ENCODE data around the gene USP1.

Gene USP1

GRCh38 chr1:62436466-62437272 lies at the start of gene USP1:
USP1 (plus strand) TSS chr1:62437049; CDS start chr1:62439868, 2,819 bp downstream.
- DNase-seq = peak; percentile 99 to 100

DNA sequence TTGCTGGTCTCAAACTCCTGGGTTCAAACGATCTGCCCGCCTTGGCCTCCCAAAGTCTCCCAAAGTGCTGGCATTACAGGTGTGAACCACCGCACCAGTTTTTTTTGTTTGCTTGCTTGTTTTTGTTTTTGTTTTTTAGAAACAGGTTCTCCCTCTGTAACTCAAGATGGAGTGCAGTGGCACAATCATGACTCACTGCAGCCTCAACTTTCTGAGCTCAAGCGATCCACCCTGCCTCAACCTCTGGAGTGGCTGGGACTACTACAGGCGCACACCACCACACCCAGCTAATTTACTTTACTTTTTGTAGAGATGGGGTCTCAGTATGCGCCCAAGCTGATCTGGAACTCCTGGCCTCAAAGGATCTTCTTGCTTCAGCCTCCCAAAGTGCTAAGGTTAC lies 47.3 kb upstream of the USP1 start:
- no peak for DNase-seq

- DNase-seq = no peak
Measured at GRCh38 chr1:62390071-62390470, 46.8 kb upstream of the USP1 start.

DNA sequence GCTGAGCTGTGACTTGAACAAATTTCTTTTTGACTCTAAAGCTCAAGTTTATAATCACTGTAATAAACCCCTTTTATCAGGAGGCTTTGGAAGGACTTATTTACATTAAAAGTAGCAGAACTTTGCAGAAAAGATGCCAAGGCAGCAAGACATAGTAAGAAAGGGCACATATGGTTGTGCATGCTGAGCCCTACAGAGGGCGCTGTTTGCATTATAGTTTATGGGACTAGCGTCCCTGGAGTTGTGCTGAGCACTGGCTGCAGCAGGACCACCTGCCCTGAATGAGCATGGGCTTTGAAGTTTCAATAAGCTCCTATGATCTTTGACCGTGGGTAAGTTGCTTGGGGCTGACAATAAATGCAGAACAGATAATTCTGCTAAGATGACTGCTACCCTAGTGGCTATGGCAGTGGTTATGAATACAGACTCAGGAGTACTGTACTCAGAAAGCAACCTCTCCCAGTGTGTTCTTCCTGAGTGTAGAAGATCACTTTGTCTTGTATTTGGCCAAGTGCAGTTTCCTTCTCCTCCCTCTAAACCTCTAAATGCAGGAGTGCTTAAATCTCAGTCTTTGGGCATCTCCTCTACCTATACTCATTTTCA lies 45.4 kb upstream of the USP1 start:
- DNase-seq = peak in 1 of 2 experiments; percentile 9

GRCh38 chr1:62392951-62393350 lies 43.9 kb upstream of the USP1 start:
- no peak for DNase-seq

DNA sequence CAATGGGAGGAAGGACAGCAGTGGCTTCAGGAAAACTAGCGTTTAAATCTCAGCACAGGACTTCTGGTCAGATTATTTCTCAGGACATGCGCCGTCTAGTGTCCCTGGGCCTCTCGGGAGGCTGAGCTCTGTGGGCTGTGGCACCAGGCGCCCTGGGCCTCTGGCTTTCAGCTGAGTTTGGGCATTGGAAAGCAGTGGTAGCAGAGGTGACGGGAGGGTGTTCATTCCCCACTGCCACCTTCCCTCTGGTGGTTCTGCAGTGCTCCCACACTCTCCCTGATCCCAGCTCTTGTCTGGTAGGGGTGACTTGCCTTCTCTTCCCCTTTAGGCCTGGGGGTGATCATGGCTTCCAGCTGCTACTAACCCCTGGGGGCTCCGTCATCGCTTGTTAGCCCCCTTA lies 42.2 kb upstream of the USP1 start:
- no peak for DNase-seq

GRCh38 chr1:62395291-62395690 lies 41.6 kb upstream of the USP1 start:
- no peak for DNase-seq

- no peak for DNase-seq
Measured at GRCh38 chr1:62396871-62397270, 40.0 kb upstream of the USP1 start.

DNA sequence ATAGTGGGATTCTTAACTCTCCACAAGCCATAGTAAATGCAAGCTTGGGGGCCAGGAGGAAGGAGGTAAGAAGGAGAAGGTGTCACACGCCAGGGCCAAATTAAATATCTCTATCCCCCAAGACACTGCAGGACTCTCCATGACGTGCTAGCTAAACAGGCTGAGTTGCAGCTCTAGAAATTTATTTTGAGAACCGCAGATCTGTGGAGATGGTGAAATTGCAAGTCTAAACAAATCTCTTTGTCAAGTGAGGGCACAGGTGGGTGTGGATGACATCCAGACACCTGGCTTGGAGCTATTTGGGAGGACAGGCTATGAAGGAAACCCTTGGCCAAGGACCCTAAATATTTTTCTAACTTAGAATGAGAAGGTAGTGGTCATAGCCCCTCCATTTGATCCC lies 39.5 kb upstream of the USP1 start:
- no peak for DNase-seq

GRCh38 chr1:62398377-62398776 lies 38.5 kb upstream of the USP1 start:
- DNase-seq = no peak

DNA sequence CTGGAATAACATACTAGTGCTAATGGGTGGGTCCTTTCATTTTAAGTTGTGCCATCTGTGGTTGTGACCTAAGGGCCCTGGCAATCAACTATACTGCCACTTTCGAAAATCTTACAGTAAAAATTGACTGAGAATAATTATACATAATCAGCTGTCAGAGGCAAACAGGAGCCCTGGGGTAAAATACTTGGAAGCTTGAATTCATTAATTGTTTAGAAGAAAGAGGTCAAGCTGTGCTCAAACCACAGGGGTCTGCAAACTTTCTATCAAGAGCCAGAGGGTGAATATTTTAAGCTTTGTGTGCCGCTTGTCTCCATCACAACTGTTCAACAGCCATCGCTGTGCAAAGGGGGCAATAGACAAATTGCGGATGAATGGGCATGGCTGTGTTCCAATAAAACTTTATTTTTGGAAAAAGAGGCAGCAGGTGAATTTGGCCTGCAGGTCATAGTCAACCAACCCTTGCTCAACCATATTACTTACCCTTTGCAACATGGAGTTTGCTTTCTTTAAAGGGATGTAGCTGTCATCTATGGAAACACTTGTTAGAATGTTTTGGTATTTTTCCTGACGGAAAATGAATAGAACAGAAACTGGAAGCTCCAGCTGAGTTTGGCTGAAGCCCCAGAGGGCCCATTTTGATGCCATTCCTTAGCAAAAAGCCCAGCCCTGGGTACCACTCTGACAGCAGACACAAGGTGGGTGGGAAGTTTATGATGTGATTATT lies 35.7 kb upstream of the USP1 start:
- peak; percentile 30 to 68 for DNase-seq

DNA sequence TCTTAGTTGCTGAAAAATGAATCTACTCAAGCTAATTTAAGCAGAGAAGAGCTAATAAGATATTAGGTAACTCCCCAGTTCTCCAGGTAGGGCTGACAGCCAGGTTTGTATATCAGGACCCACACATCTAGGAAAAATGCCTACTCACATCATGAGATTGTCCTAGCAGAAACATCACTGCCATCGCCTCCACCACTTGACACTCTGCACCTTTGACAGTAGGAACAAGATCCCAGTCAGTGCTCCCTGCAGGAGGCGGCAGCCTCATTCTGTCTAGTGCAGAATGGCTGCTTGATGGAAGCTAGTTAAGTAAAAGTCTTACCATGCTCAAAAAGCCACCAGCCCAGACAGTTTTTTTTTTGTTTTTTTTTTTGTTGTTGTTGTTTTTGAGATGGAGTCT lies 31.6 kb upstream of the USP1 start:
- DNase-seq = no peak

DNA sequence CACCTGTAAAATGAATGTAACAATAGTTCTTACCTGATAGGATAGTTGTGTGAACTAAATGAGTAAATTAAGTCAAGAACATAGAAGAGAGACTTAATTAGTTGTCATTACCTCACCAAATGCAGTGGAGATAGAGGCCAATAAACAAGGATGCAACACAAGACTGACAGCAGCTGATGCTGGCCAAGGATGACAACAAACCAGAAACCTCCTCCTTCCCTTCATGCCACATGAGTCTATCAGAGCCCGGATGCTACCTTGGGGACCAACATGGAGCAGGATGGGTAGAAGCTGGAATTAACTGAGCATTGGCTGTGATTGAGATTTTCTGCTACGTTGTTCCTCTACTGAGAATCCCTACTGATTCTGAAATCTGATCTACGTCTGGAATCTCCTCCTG lies 30.3 kb upstream of the USP1 start:
- no peak for DNase-seq

GRCh38 chr1:62407398-62408009 lies 29.3 kb upstream of the USP1 start:
- peak; percentile 36 to 62 for DNase-seq

- DNase-seq = no peak
Measured at GRCh38 chr1:62415687-62416086, 21.2 kb upstream of the USP1 start.

DNA sequence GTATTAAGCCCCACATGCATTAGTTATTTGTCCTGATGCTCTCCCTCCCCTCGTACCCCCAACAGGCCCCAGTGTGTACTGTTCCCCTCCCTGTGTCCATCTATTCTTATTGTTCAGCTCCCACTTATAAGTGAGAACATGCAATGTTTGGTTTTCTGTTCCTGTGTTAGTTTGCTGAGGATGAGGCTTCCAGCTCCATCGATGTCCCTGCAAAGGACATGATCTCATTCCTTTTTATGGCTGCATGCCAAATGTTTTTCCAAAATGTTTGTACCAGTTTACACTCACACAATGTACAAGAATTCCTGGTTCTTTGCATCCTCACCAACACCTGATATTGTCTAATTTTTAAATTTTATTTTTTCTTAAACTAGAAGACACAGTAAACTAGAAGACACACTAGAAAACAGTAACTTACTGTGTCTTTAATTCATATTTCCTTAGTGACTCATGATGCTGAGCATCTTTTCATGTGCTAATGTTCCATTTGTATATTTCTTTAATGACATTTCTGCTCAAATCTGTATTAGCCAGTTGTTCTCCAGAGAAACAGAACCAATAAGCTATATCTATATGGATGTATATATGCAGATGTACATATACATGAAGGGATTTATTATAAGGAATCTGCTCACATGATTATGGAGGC lies 19.4 kb upstream of the USP1 start:
- DNase-seq = no peak

- DNase-seq = no peak
Measured at GRCh38 chr1:62420214-62420613, 16.6 kb upstream of the USP1 start.

DNA sequence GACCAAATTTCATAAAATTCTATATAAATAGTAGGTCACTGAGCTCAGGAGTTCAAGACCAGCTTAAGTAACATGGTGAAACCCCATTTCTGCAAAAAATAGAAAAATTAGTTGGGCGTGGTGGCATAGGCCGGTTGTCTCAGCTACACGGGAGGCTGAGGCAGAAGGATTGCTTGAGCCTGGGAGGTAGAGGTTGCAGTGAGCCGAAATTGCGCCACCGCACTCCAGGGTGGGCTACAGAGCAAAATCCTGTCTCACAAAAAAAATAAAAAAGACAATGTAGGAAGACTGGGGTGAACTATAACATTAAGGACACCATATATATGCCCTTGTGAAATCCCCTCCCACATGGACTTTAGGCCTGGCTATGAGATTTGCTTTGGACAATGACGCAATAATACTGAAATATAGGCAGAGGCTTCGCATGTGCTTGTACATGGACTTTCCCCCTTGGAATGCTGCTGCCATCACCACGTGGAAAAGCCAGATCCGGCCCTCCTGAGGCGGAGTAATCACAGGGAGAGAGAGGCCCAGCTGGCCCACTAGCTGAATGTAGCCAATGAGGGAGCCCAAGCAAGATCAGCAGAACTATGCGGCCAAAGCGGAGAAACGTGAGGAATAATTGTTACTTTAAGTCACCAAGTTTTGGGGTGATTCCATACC lies 13.1 kb upstream of the USP1 start:
- no peak for DNase-seq

DNA sequence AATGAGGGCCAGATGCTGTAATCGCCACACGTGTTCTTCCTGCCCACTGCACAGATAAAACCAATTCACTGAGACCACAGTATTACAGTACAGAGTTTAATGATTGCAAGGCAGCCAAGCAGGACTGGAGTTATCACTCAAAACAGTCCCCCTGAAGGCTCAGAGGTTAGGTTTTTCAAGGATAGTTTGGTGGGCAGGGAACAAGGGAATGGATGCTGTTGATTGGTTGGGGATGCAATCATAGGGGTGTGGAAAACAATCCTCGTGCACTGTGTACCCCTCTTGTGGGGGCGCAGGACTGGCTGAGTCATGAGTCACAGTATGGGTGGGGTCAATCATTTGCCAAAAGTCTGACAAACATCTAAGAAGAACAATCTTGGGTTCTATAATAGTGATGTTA lies 12.4 kb upstream of the USP1 start:
- DNase-seq = no peak

GRCh38 chr1:62425041-62425440 lies 11.8 kb upstream of the USP1 start:
- DNase-seq = no peak

GRCh38 chr1:62426237-62426636 lies 10.6 kb upstream of the USP1 start:
- DNase-seq = peak in 1 of 2 experiments; percentile 3

DNA sequence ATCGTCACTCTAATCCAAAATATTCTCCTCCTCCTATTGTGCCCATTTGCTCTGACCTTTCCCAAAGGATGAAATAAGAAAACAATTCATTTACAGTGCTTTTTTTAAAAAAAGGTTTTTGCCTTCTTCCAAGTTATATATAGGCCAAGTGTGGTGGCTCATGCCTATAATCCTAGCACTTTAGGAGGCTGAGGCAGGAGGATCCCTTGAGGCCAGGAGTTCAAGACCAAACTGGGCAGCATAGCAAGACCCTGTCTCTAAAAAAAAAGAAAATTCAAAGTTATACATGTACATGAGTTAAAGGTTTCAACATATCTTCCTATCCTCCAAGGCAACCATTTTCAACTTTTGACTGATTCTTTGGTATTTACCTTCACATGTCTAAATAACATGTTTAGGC lies 10.1 kb upstream of the USP1 start:
- DNase-seq = no peak

Data from NCI-H2081 (cell line).